K562 (cell line): ENCODE results near the gene KHNYN. TPM values are rescaled to one million over a fixed set of nuclear protein-coding genes. Genes with fewer than 3 reads are reported as not detected.
A peak's percentile ranks its signal among the peaks of the same experiment; 100 is the strongest.

Experiments used
- CSDE1 ChIP-seq, 2 experiments: fragments of 450-650 bp; IDR thresholded peaks; 2 replicates each; pipeline ENCODE4 v1.6.1; 2016; ENCODE audit warnings: mild to moderate bottlenecking in 1 of 2
- E2F4 ChIP-seq: sonication (generic); formaldehyde crosslinking; IDR thresholded peaks from 2 replicates; pipeline ENCODE4 v1.8.0; 2022; ENCODE audit warnings: mild to moderate bottlenecking, low read depth, missing genetic modification reagents
- E2F8 ChIP-seq: fragments of 450-650 bp; IDR thresholded peaks from 2 replicates; pipeline ENCODE4 v1.7.1; 2018; ENCODE audit warnings: mild to moderate bottlenecking, low read depth; ENCODE audit not compliant: partially characterized antibody
- FOXA3 ChIP-seq, 2 experiments: fragments of 450-650 bp in 1 of 2; sonication (generic) in 1 of 2; formaldehyde crosslinking; IDR thresholded peaks in 1 of 2; conservative IDR thresholded peaks in 1 of 2; 2 replicates each; pipeline versions ENCODE4 v1.4.0 to v1.8.0; 2020 to 2022; ENCODE audit warnings: mild to moderate bottlenecking in 2 of 2, missing genetic modification reagents in 1 of 2
- MNT ChIP-seq, 2 experiments: fragments of 450-650 bp; conservative IDR thresholded peaks; 2 replicates each; pipeline ENCODE4 v1.6.1; 2017; ENCODE audit warnings: mild to moderate bottlenecking in 2 of 2, moderate library complexity in 2 of 2
- NR2F6 ChIP-seq: fragments of 450-650 bp; formaldehyde crosslinking; IDR thresholded peaks from 2 replicates; pipeline ENCODE4 v1.4.0; 2020; ENCODE audit warnings: mild to moderate bottlenecking
- PKNOX1 ChIP-seq: fragments of 450-650 bp; IDR thresholded peaks from 2 replicates; pipeline ENCODE4 v1.6.1; 2016
- TFE3 ChIP-seq: fragments of 450-650 bp; formaldehyde crosslinking; IDR thresholded peaks from 2 replicates; pipeline ENCODE4 v1.4.0; 2020; ENCODE audit warnings: mild to moderate bottlenecking, mixed read lengths
- TSHZ1 ChIP-seq: fragments of 250-450 bp; sonication (Bioruptor Pico); IDR thresholded peaks from 2 replicates; pipeline ENCODE4 v1.4.0; 2020; ENCODE audit warnings: mild to moderate bottlenecking, moderate library complexity
- ZNF263 ChIP-seq: sonication (generic); formaldehyde crosslinking; IDR thresholded peaks from 2 replicates; pipeline ENCODE4 v1.8.0; 2022; ENCODE audit warnings: mild to moderate bottlenecking, missing genetic modification reagents, borderline replicate concordance
- ZNF551 ChIP-seq: fragments of 250-450 bp; sonication (Bioruptor Pico); IDR thresholded peaks from 2 replicates; pipeline ENCODE4 v1.5.0; 2021; ENCODE audit warnings: mild to moderate bottlenecking, moderate library complexity
- ZNF584 ChIP-seq: fragments of 200-800 bp; sonication (Bioruptor generic); IDR thresholded peaks from 2 replicates; pipeline ENCODE4 v1.6.1; 2016; ENCODE audit warnings: low read depth, mild to moderate bottlenecking, missing genetic modification characterization, missing compliant biosample characterization
- polyA plus RNA-seq, 8 experiments: library from polyadenylated mRNA; depleted of rRNA in 4 of 8; stranded (reverse) in 5 of 8; unstranded in 3 of 8; fragments of >200 nt; fragmentation: Nextera tagmentation in 2 of 8; fragmentation: Illumina TruSeq in 1 of 8; extraction: Ambion mirVana in 2 of 8; extraction: Trizol in 1 of 8; gene quantifications; 2 replicates each; pipeline versions ENCODE4 v1.2.1 to v1.2.3, GENCODE V29; 2011 to 2014; ENCODE audit warnings: inconsistent platforms in 1 of 8, missing spikeins in 1 of 8
- total RNA-seq, 7 experiments: library from RNA; depleted of rRNA in 6 of 7; stranded (reverse); fragments of >200 nt in 6 of 7; fragmentation: Illumina TruSeq in 2 of 7; extraction: Trizol in 2 of 7; gene quantifications; 2 replicates each; pipeline versions ENCODE4 v1.2.1 to v1.2.3, GENCODE V29; 2011 to 2021; ENCODE audit warnings: low replicate concordance in 1 of 7

Gene KHNYN
- total and polyA plus RNA-seq, 9 of the 15 experiments (the other 6 are each of a cell fraction or from before 2014, with no cell fraction given), result 0.76 to 26.0 (median 14.1) TPM

GRCh38 chr14:24442240-24443052 is 12.7 kb downstream of the KHNYN start, which contains the start of gene SDR39U1 (continued):
- TF ChIP-seq MNT (conservative IDR thresholded peaks at IDR 0.05), result peak; percentile 57 to 64; a peak in 3 of 4 replicates
- peak in 1 of 2 experiments; percentile 35; a peak in 1 of 4 replicates for TF ChIP-seq FOXA3 (CRISPR knock-in tag; conservative IDR thresholded peaks at IDR 0.05 in 1 of 2, IDR thresholded peaks at IDR 0.05 in 1 of 2)
- peak; percentile 83 for TF ChIP-seq TFE3
- peak; percentile 13; the same call in 1 of the 2 replicates for TF ChIP-seq ZNF263 (CRISPR knock-in tag)
- no peak for TF ChIP-seq ZNF584 (CRISPR knock-in tag)
- TF ChIP-seq CSDE1 (IDR thresholded peaks at IDR 0.05), result no peak
- TF ChIP-seq TSHZ1 (CRISPR knock-in tag), result no peak
- TF ChIP-seq ZNF551, result no peak
- TF ChIP-seq E2F4 (CRISPR knock-in tag), result no peak
- TF ChIP-seq PKNOX1, result no peak; the same call in 1 of the 2 replicates
- no peak for TF ChIP-seq NR2F6 (CRISPR knock-in tag)
- TF ChIP-seq E2F8, result peak; percentile 34
